Gastroesophageal sphincter (tissue), 4 donors: ENCODE data around the gene FAM53B. TPM values are rescaled to one million over a fixed set of nuclear protein-coding genes. Genes with fewer than 3 reads are reported as not detected.
A peak's percentile ranks its signal among the peaks of the same experiment; 100 is the strongest.

Experiments
- ATAC-seq: fragments of 150-250 bp; one replicate; pipeline ENCODE4 v1.9.1; 2016; ENCODE audit warnings: mild to moderate bottlenecking, moderate library complexity
- H3K27ac ChIP-seq, 4 donors: fragments of 200-600 bp; sonication (generic) in 3 of 4; 1 replicate in 3 of 4; 2 replicates in 1 of 4; pipeline ENCODE4 v1.5.1; 2016 to 2019
- H3K27me3 ChIP-seq: fragments of 200-600 bp; sonication (generic); one replicate; pipeline ENCODE4 v1.5.1; 2019
- H3K36me3 ChIP-seq, 2 donors: fragments of 200-600 bp; sonication (generic); one replicate each; pipeline ENCODE4 v1.5.1; 2019; ENCODE audit warnings: control low read depth in 1 of 2
- H3K4me1 ChIP-seq, 3 donors: fragments of 200-600 bp; sonication (generic); 1 replicate in 2 of 3; 2 replicates in 1 of 3; pipeline ENCODE4 v1.5.1; 2016 to 2019; ENCODE audit warnings: control low read depth in 2 of 3
- H3K4me3 ChIP-seq, 2 donors: fragments of 200-600 bp; sonication (generic); one replicate each; pipeline ENCODE4 v1.5.1; 2019; ENCODE audit warnings: mild to moderate bottlenecking in 1 of 2, moderate library complexity in 1 of 2
- H3K9me3 ChIP-seq, 3 donors: fragments of 200-600 bp; sonication (generic); one replicate each; pipeline ENCODE4 v1.5.1; 2017 to 2019; ENCODE audit warnings: control low read depth in 2 of 3
- CTCF ChIP-seq, 4 experiments: fragments of 200-600 bp in 2 of 4; fragments of 450-650 bp in 2 of 4; sonication (generic) in 1 of 4; IDR thresholded peaks; one replicate each; pipeline ENCODE4 v1.5.1; 2017 to 2019; ENCODE audit warnings: antibody characterized with exemption in 4 of 4, mild to moderate bottlenecking in 2 of 4, moderate library complexity in 2 of 4
- EP300 ChIP-seq: sonication (generic); formaldehyde crosslinking; IDR thresholded peaks from one replicate; pipeline ENCODE4 v1.6.1; 2017; ENCODE audit warnings: antibody characterized with exemption, mild to moderate bottlenecking
- POLR2A ChIP-seq, 2 donors: fragments of 450-650 bp; IDR thresholded peaks; one replicate each; pipeline ENCODE4 v1.6.1; 2017; ENCODE audit warnings: antibody characterized with exemption in 2 of 2, mild to moderate bottlenecking in 2 of 2, moderate library complexity in 1 of 2
- POLR2AphosphoS5 ChIP-seq: sonication (generic); formaldehyde crosslinking; IDR thresholded peaks from one replicate; pipeline ENCODE4 v1.6.1; 2017; ENCODE audit warnings: antibody characterized with exemption
- WGBS, 2 donors: methylation state at CpG; one replicate each; pipeline ENCODE4 v1.1.5; 2018; ENCODE audit warnings: low coverage in 1 of 2; 5-methylcytosine and 5-hydroxymethylcytosine counted together
- total RNA-seq, 4 donors: library from RNA; depleted of rRNA; stranded (reverse); fragments of >200 nt; gene quantifications; one replicate each; pipeline ENCODE4 v1.1.0, GENCODE V29; 2016

The FAM53B gene
- total RNA-seq, 4 donors from 2014 or later = 24.5 to 33.0 (median 30.2) TPM

GRCh38 chr10:124765256-124765655 lies 21.1 kb upstream of the FAM53B start:
- no peaks in the 10 kb centered on the region for H3K27me3 ChIP-seq
- no peak overlapping the region for H3K27ac ChIP-seq
- no peak for TF ChIP-seq POLR2A (IDR thresholded peaks at IDR 0.05)
- TF ChIP-seq CTCF (IDR thresholded peaks at IDR 0.05) = no peak
- no peak for TF ChIP-seq POLR2AphosphoS5
- no peak for TF ChIP-seq EP300
- peaks cover 0 to 65% of the 10 kb centered on the region in 2 donors for H3K36me3 ChIP-seq
- no peaks in the 10 kb centered on the region for H3K4me1 ChIP-seq
- ATAC-seq = no peak
- no peak overlapping the region for H3K4me3 ChIP-seq
- H3K9me3 ChIP-seq = no peaks in the 10 kb centered on the region
- 72 to 82% methylated on average over 2 of the region's 2 CpGs for WGBS, 2 donors

DNA sequence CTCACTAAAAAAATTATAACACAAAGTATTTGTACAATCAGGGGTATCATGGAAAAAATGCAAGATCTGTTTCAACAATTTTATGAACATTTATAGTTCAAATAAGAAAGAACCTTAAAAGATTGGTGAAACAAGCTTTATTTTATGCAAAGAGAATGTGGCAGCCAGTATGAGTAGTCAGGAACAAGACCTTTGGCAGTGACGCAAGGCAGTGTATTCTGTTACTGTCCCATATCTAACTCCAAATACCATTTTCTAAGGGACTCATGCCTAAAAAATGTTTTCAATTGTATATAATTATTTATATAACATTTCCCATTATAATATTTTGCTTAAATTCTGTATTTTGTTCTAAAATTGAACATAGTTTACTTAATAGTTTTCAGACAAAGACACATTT lies 19.1 kb upstream of the FAM53B start:
- Histone ChIP-seq H3K27me3 (no peaks in the 10 kb centered on the region), H3K4me1 (no peaks in the 10 kb centered on the region), H3K9me3 (no peaks in the 10 kb centered on the region), H3K36me3 (peaks cover 0 to 69% of the 10 kb centered on the region in 2 donors), H3K4me3 (no peak overlapping the region), H3K27ac (no peak overlapping the region)
- WGBS, 2 donors = 87 to 90% methylated on average over 1 of the region's 1 CpG
- no peak for TF ChIP-seq POLR2A (IDR thresholded peaks at IDR 0.05)
- TF ChIP-seq EP300 = no peak
- no peak for TF ChIP-seq CTCF (IDR thresholded peaks at IDR 0.05)
- TF ChIP-seq POLR2AphosphoS5 = no peak
- no peak for ATAC-seq

DNA sequence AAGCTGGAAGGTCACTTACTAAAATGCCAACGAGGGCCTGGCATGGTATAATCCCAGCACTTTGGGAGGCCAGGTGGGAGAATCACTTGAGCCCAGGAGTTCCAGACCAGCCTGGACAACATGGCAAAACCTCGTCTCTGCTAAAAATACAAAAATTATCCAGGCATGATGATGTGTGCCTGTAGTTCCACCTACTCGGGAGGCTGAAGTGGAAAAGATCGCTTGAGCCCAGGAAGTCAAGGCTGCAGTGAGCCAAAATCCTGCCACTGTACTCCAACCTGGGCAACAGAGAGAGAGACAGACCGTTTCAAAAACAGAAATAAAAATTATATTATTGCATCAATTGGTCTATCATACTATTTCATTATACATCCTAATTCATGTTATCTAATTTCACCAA lies 18.1 kb upstream of the FAM53B start:
- whole genome bisulfite sequencing, 2 donors = 78 to 100% methylated on average over 1 to 5 of the region's 5 CpGs
- H3K36me3 ChIP-seq = peaks cover 0 to 61% of the 10 kb centered on the region in 2 donors

GRCh38 chr10:124756156-124756903 lies 12.2 kb upstream of the FAM53B start:
- H3K27ac ChIP-seq = no peak overlapping the region
- H3K4me1 ChIP-seq = peaks cover 2 to 34% (median 4%) of the 10 kb centered on the region in 3 donors
- TF ChIP-seq CTCF (IDR thresholded peaks at IDR 0.05) (no peak), EP300 (no peak), POLR2A (IDR thresholded peaks at IDR 0.05) (no peak), POLR2AphosphoS5 (no peak)
- H3K27me3 ChIP-seq = no peaks in the 10 kb centered on the region
- no peak overlapping the region for H3K4me3 ChIP-seq
- ATAC-seq = no peak
- no peaks in the 10 kb centered on the region for H3K9me3 ChIP-seq
- 79 to 84% methylated on average over 4 to 5 of the region's 5 CpGs for WGBS, 2 donors
- peaks cover 0 to 25% of the 10 kb centered on the region in 2 donors for H3K36me3 ChIP-seq

More for the DNA sequence above, 18.1 kb upstream of the FAM53B start:
- Histone ChIP-seq H3K9me3 (no peaks in the 10 kb centered on the region), H3K4me1 (no peaks in the 10 kb centered on the region), H3K4me3 (no peak overlapping the region), H3K27ac (no peak overlapping the region), H3K27me3 (no peaks in the 10 kb centered on the region)
- no peak for TF ChIP-seq POLR2AphosphoS5
- TF ChIP-seq POLR2A (IDR thresholded peaks at IDR 0.05) = no peak
- TF ChIP-seq EP300 = no peak
- TF ChIP-seq CTCF (IDR thresholded peaks at IDR 0.05) = no peak
- ATAC-seq = no peak

DNA sequence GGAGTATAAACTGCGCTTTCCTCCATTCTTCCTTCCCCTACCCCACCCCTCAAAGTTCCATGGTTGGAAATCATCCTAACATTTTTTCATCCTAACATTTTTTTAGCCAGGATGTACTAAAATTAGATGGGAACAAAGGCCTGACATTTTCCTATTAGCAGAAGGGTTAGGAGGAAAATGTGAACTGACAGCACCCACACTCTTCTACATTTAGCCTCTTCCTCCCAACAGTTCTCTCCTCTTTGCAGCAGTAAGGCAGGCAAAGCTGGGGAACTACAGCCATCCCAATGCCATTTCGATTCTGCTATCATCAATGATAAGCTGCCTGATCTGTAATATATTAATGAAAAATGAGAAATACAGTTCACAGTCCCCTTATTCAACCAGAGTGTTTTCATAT lies 11.4 kb upstream of the FAM53B start:
- no peaks in the 10 kb centered on the region for H3K9me3 ChIP-seq
- no peak overlapping the region for H3K4me3 ChIP-seq
- ATAC-seq = no peak
- no peak for TF ChIP-seq EP300
- TF ChIP-seq POLR2A (IDR thresholded peaks at IDR 0.05) = no peak
- TF ChIP-seq CTCF (IDR thresholded peaks at IDR 0.05) = no peak
- TF ChIP-seq POLR2AphosphoS5 = no peak
- H3K27me3 ChIP-seq = no peaks in the 10 kb centered on the region
- peaks cover 2 to 34% (median 4%) of the 10 kb centered on the region in 3 donors for H3K4me1 ChIP-seq
- 80 to 92% methylated on average over 2 of the region's 2 CpGs for WGBS, 2 donors
- peaks cover 0 to 25% of the 10 kb centered on the region in 2 donors for H3K36me3 ChIP-seq
- peak overlapping the region in 2 of 4 donors; percentile 5 to 49 for H3K27ac ChIP-seq
